GM12878 (cell line): ENCODE measurements around the gene SEMA3D. TPM values are rescaled to one million over a fixed set of nuclear protein-coding genes. Genes with fewer than 3 reads are reported as not detected.

Experiments used
- ATAC-seq: fragments of 200-7000 bp; cut with Tn5 transposase; 3 replicates; pipeline ENCODE4 v1.9.1; 2020; ENCODE audit warnings: mild to moderate bottlenecking, moderate library complexity
- BruUV-seq: library from RNA; stranded (reverse); fragments of 400-500 nt; replicated peaks from 2 replicates; lab custom pipeline; 2021; lab: Mats Ljungman, UMichigan
- CTCF ChIA-PET: fragments of 300-600 bp; sonication (Branson Sonifier 250); formaldehyde crosslinking; extraction: SDS; loops from one replicate; lab custom pipeline; 2021; ENCODE audit warnings: inconsistent platforms; lab: Yijun Ruan, JAX
- POLR2A ChIA-PET: fragments of 350-600 bp; formaldehyde crosslinking; extraction: SDS; loops from one replicate; lab custom pipeline; 2021; ENCODE audit warnings: inconsistent platforms; lab: Charles Lee
- RAD21 ChIA-PET: fragments of 300-600 bp; sonication (Branson Sonifier 250); formaldehyde crosslinking; loops from one replicate; lab custom pipeline; 2023; ENCODE audit warnings: antibody characterized with exemption; ENCODE audit not compliant: unreplicated experiment; lab: Charles Lee
- SMC1A ChIA-PET: fragments of 300-600 bp; sonication (Branson Sonifier 250); formaldehyde crosslinking; loops from one replicate; lab custom pipeline; 2023; ENCODE audit not compliant: unreplicated experiment, uncharacterized antibody; lab: Charles Lee
- DNase-seq: peaks from one replicate; pipeline ENCODE4 v3.0.0-alpha.2; 2011; ENCODE audit warnings: low read depth, low spot score
- FAIRE-seq: peaks from 3 replicates; lab custom pipeline; 2011; peaks lifted over from hg19 to GRCh38; lab: Jason Lieb, UNC
- H2AFZ ChIP-seq: 2 replicates; pipeline ENCODE4 v1.6.0; 2011; ENCODE audit warnings: low read depth, low read length, control low read depth; ENCODE audit not compliant: control insufficient read depth
- H3K27ac ChIP-seq: 2 replicates; pipeline ENCODE4 v1.5.1; 2011; ENCODE audit warnings: control low read depth; ENCODE audit not compliant: control insufficient read depth, insufficient read depth
- H3K27me3 ChIP-seq, 2 experiments: replicated peaks in 1 of 2; 2 replicates each; pipeline versions ENCODE4 v1.6.0 to v1.6.1; 2011; ENCODE audit warnings: low read length in 1 of 2; ENCODE audit not compliant: control insufficient read depth in 2 of 2, insufficient read depth in 2 of 2
- H3K36me3 ChIP-seq, 2 experiments: 2 replicates each; pipeline ENCODE4 v1.5.1; 2011; ENCODE audit warnings: low read length in 1 of 2; ENCODE audit not compliant: control insufficient read depth in 2 of 2, insufficient read depth in 2 of 2
- H3K4me1 ChIP-seq: 2 replicates; pipeline ENCODE4 v1.6.1; 2011; ENCODE audit warnings: mild to moderate bottlenecking, low read length, moderate library complexity, mixed read lengths; ENCODE audit not compliant: control insufficient read depth, insufficient read depth
- H3K4me2 ChIP-seq: 2 replicates; pipeline ENCODE4 v1.6.0; 2011; ENCODE audit warnings: control low read depth; ENCODE audit not compliant: control insufficient read depth, insufficient read depth
- H3K4me3 ChIP-seq: fragments of 200-600 bp; sonication (generic); 2 replicates; pipeline ENCODE4 v1.5.1; 2016
- H3K79me2 ChIP-seq: 2 replicates; pipeline ENCODE4 v1.6.0; 2011; ENCODE audit warnings: low read length; ENCODE audit not compliant: control insufficient read depth, insufficient read depth
- H3K9ac ChIP-seq: 2 replicates; pipeline ENCODE4 v1.8.0; 2011; ENCODE audit warnings: low read length, control low read depth, mixed read lengths; ENCODE audit not compliant: control insufficient read depth, insufficient read depth
- H3K9me3 ChIP-seq: replicated peaks from 3 replicates; pipeline ENCODE4 v1.5.1; 2011; ENCODE audit warnings: mild to moderate bottlenecking, low read length; ENCODE audit not compliant: control insufficient read depth, insufficient read depth
- H4K20me1 ChIP-seq: 2 replicates; pipeline ENCODE4 v1.6.0; 2011; ENCODE audit not compliant: control insufficient read depth, insufficient read depth
- ETV6 ChIP-seq, 2 experiments: fragments of 450-650 bp in 1 of 2; IDR thresholded peaks in 1 of 2; conservative IDR thresholded peaks in 1 of 2; 2 replicates each; pipeline ENCODE4 v1.6.1; 2014; ENCODE audit warnings: antibody characterized with exemption in 1 of 2, borderline replicate concordance in 1 of 2, low read depth in 1 of 2, mild to moderate bottlenecking in 1 of 2, moderate library complexity in 1 of 2
- SREBF1 ChIP-seq: IDR thresholded peaks from 2 replicates; pipeline ENCODE4 v1.6.1; 2012; ENCODE audit warnings: mild to moderate bottlenecking, low read length
- in situ Hi-C: fragments of 300-500 bp; cut with MboI; formaldehyde crosslinking; loops from 9 replicates; pipeline ENCODE4 v1.14.3; 2018; ENCODE audit warnings: mixed read lengths
- intact Hi-C: fragments of 100-400 bp; cut with micrococcal nuclease; formaldehyde crosslinking; loops from one replicate; pipeline ENCODE4 v1.14.2; 2022; ENCODE audit not compliant: unreplicated experiment
- polyA plus RNA-seq, 11 experiments: library from polyadenylated mRNA; depleted of rRNA in 4 of 11; unstranded in 6 of 11; stranded (reverse) in 5 of 11; fragments of >200 nt; fragmentation: Nextera tagmentation in 4 of 11; fragmentation: Illumina TruSeq in 1 of 11; extraction: Ambion mirVana in 4 of 11; extraction: Trizol in 1 of 11; gene quantifications; 1 replicate in 1 of 11; 2 replicates in 10 of 11; pipeline versions ENCODE4 v1.2.1 to v1.2.3, GENCODE V29; 2011 to 2016; ENCODE audit warnings: inconsistent platforms in 2 of 11, missing spikeins in 2 of 11, low read depth in 1 of 11
- total RNA-seq, 4 experiments: library from RNA; depleted of rRNA in 3 of 4; stranded (reverse); fragments of >200 nt in 3 of 4; fragmentation: Illumina TruSeq in 1 of 4; extraction: Trizol in 1 of 4; gene quantifications; 2 replicates each; pipeline versions ENCODE4 v1.2.1 to v1.2.3, GENCODE V29; 2013 to 2021
- TF ChIP-seq, protein P1 (sequence below): fragments of 450-650 bp; formaldehyde crosslinking; IDR thresholded peaks from 2 replicates; pipeline ENCODE4 v1.4.0; 2022; ENCODE audit warnings: mild to moderate bottlenecking, moderate library complexity

Gene SEMA3D
- total and polyA plus RNA-seq, 10 of the 15 experiments (the other 5 are each of a cell fraction or from before 2014, with no cell fraction given): 0.04 TPM; not detected in 9

- no peak for TF ChIP-seq ETV6 (conservative IDR thresholded peaks at IDR 0.05 in 1 of 2, IDR thresholded peaks at IDR 0.05 in 1 of 2; ENCODE audit: borderline replicate concordance in 1 of 2, low read depth in 1 of 2)
- TF ChIP-seq, all 136 proteins: peak for 0
Measured at GRCh38 chr7:85178531-85179298, 8.1 kb downstream of the SEMA3D start (continued).

GRCh38 chr7:85177316-85177715 is 9.5 kb downstream of the SEMA3D start:
- H3K27ac ChIP-seq: no peak overlapping the region
- TF ChIP-seq, protein P1, sequence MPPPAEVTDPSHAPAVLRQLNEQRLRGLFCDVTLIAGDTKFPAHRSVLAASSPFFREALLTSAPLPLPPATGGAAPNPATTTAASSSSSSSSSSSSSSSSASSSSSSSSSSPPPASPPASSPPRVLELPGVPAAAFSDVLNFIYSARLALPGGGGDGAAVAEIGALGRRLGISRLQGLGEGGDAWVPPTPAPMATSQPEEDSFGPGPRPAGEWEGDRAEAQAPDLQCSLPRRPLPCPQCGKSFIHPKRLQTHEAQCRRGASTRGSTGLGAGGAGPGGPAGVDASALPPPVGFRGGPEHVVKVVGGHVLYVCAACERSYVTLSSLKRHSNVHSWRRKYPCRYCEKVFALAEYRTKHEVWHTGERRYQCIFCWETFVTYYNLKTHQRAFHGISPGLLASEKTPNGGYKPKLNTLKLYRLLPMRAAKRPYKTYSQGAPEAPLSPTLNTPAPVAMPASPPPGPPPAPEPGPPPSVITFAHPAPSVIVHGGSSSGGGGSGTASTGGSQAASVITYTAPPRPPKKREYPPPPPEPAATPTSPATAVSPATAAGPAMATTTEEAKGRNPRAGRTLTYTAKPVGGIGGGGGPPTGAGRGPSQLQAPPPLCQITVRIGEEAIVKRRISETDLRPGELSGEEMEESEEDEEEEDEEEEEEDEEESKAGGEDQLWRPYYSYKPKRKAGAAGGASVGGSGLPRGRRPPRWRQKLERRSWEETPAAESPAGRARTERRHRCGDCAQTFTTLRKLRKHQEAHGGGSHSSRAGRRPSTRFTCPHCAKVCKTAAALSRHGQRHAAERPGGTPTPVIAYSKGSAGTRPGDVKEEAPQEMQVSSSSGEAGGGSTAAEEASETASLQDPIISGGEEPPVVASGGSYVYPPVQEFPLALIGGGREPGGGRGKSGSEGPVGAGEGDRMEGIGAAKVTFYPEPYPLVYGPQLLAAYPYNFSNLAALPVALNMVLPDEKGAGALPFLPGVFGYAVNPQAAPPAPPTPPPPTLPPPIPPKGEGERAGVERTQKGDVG (CRISPR knock-in tag): no peak
- no peak for TF ChIP-seq SREBF1
- TF ChIP-seq, all 136 proteins: peak for 0
- ChIA-PET SMC1A (no interaction called here), CTCF (no interaction called here), RAD21 (no interaction called here), POLR2A (no interaction called here)
- FAIRE-seq (no peak), ATAC-seq (no peak), DNase-seq (no peak)
- H3K4me2 ChIP-seq: no peak overlapping the region
- H3K4me3 ChIP-seq: no peak overlapping the region
- no peak overlapping the region for H3K9ac ChIP-seq
- intact Hi-C loops (loop anchor here (5.0 kb wide), 1 partner anchor 1295 kb away; no protein-coding TSS in a partner anchor), in situ Hi-C loops (no loop called here)
- no peaks in the 10 kb centered on the region for H3K79me2 ChIP-seq
- H4K20me1 ChIP-seq: no peaks in the 10 kb centered on the region
- no peak overlapping the region for H2AFZ ChIP-seq
- no peaks in the 10 kb centered on the region for H3K4me1 ChIP-seq
- no peaks in the 10 kb centered on the region for H3K36me3 ChIP-seq
- no peaks in the 10 kb centered on the region; the same call in 2 of the 3 replicates for H3K9me3 ChIP-seq
- no TSS peak for BruUV-seq
- no peaks in the 10 kb centered on the region for H3K27me3 ChIP-seq
